HG02943 (cell line): ENCODE data around the gene MSGN1.

Experiments used
- ATAC-seq: cut with Tn5 transposase; IDR thresholded peaks from one replicate; pipeline ENCODE4 v1.9.1; 2021; ENCODE audit warnings: mild to moderate bottlenecking, low read depth, moderate library complexity; ENCODE audit not compliant: unreplicated experiment

MSGN1 gene, protein sequence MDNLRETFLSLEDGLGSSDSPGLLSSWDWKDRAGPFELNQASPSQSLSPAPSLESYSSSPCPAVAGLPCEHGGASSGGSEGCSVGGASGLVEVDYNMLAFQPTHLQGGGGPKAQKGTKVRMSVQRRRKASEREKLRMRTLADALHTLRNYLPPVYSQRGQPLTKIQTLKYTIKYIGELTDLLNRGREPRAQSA

GRCh38 chr2:17816396-17817245 lies at the start of gene MSGN1:
Gene MSGN1 (plus strand): TSS chr2:17816460. CDS start chr2:17816519, 59 bp downstream.
- ATAC-seq: no peak

- ATAC-seq: no peak
Measured at GRCh38 chr2:17768894-17769293, 47.4 kb upstream of the MSGN1 start.

- ATAC-seq: no peak
Measured at GRCh38 chr2:17771956-17772355, 44.3 kb upstream of the MSGN1 start.

- ATAC-seq: no peak
Measured at GRCh38 chr2:17772532-17772931, 43.7 kb upstream of the MSGN1 start.

GRCh38 chr2:17780546-17780945 lies 35.7 kb upstream of the MSGN1 start:
- ATAC-seq: no peak

- no peak for ATAC-seq
Measured at GRCh38 chr2:17781482-17781881, 34.8 kb upstream of the MSGN1 start.

- ATAC-seq: no peak
Measured at GRCh38 chr2:17786727-17787126, 29.5 kb upstream of the MSGN1 start.

- ATAC-seq: no peak
Measured at GRCh38 chr2:17788773-17789172, 27.5 kb upstream of the MSGN1 start.

GRCh38 chr2:17790536-17790935 lies 25.7 kb upstream of the MSGN1 start:
- ATAC-seq: no peak

GRCh38 chr2:17791121-17791816 lies 25.0 kb upstream of the MSGN1 start:
- no peak for ATAC-seq

- no peak for ATAC-seq
Measured at GRCh38 chr2:17791817-17792130, 24.5 kb upstream of the MSGN1 start.

- no peak for ATAC-seq
Measured at GRCh38 chr2:17792515-17792914, 23.7 kb upstream of the MSGN1 start.

- no peak for ATAC-seq
Measured at GRCh38 chr2:17793296-17793695, 23.0 kb upstream of the MSGN1 start.

GRCh38 chr2:17793803-17794354 lies 22.4 kb upstream of the MSGN1 start:
- ATAC-seq: no peak

GRCh38 chr2:17795309-17795708 lies 21.0 kb upstream of the MSGN1 start:
- no peak for ATAC-seq

GRCh38 chr2:17798338-17798737 lies 17.9 kb upstream of the MSGN1 start:
- ATAC-seq: no peak

- no peak for ATAC-seq
Measured at GRCh38 chr2:17799301-17800120, 16.7 kb upstream of the MSGN1 start.

GRCh38 chr2:17800219-17800618 lies 16.0 kb upstream of the MSGN1 start:
- no peak for ATAC-seq

GRCh38 chr2:17800693-17801458 lies 15.4 kb upstream of the MSGN1 start:
- ATAC-seq: no peak

- ATAC-seq: no peak
Measured at GRCh38 chr2:17803497-17803896, 12.8 kb upstream of the MSGN1 start.
